ENCODE results near the gene CTNNAL1. TPM values are rescaled to one million over a fixed set of nuclear protein-coding genes. Genes with fewer than 3 reads are reported as not detected.
"Not testable (repeated sequence)": the region's sequence is repeated elsewhere in the genome, so short reads cannot be mapped to it uniquely, and the experiment has no call there.

CTNNAL1 gene
- total and polyA plus RNA-seq, 9 of the 15 experiments (the other 6 are each of a cell fraction or from before 2014, with no cell fraction given), result 23.2 to 78.0 (median 46.7) TPM

GRCh38 chr9:108900176-108900575 lies 113.1 kb downstream of the CTNNAL1 start:
- TF ChIP-seq RAD51 (IDR thresholded peaks at IDR 0.05; ENCODE audit: borderline replicate concordance, low read depth), result no peak
- TF ChIP-seq, protein P1, sequence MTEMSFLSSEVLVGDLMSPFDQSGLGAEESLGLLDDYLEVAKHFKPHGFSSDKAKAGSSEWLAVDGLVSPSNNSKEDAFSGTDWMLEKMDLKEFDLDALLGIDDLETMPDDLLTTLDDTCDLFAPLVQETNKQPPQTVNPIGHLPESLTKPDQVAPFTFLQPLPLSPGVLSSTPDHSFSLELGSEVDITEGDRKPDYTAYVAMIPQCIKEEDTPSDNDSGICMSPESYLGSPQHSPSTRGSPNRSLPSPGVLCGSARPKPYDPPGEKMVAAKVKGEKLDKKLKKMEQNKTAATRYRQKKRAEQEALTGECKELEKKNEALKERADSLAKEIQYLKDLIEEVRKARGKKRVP (CRISPR knock-in tag; IDR thresholded peaks at IDR 0.05), result no peak
- TF ChIP-seq ETS2 (tag; IDR thresholded peaks at IDR 0.05; ENCODE audit: borderline replicate concordance, poor library complexity, severe bottlenecking), result no peak
- no peak for TF ChIP-seq ZNF57 (CRISPR knock-in tag; IDR thresholded peaks at IDR 0.05)
- TF ChIP-seq TSC22D4 (tag; IDR thresholded peaks at IDR 0.05), result no peak
- no peak for TF ChIP-seq PTRF (tag; IDR thresholded peaks at IDR 0.05)
- TF ChIP-seq NONO (IDR thresholded peaks at IDR 0.05; ENCODE audit: low read depth in 2 of 2, low read length in 1 of 2), result no peak
- no peak for TF ChIP-seq MED1 (CRISPR knock-in tag; IDR thresholded peaks at IDR 0.05; ENCODE audit: borderline replicate concordance)
- no peak for TF ChIP-seq ARID1B (IDR thresholded peaks at IDR 0.05)
- TF ChIP-seq U2AF1 (optimal IDR thresholded peaks at IDR 0.05; ENCODE audit: low read depth, low read length), result no peak
- POLR2A ChIA-PET, result interaction anchor here (0.6 to 2.0 kb wide), 2 partner anchors 10 to 1503 kb away, joined by 3 to 8 read pairs; no protein-coding TSS in a partner anchor
- DNase-seq (ENCODE audit: extremely low read depth in 1 of 4, low spot score in 3 of 4) (no peak), FAIRE-seq (no peak), ATAC-seq (no peak)
- H4K20me1 ChIP-seq (replicated peaks; ENCODE audit: control insufficient read depth, insufficient read depth, low read length), result no peaks in the 10 kb centered on the region
- H3K9me3 ChIP-seq (replicated peaks; ENCODE audit: control insufficient read depth, insufficient read depth, low read depth, low read length), result no peaks in the 10 kb centered on the region
- no peaks in the 10 kb centered on the region for H3K27me3 ChIP-seq (ENCODE audit: control insufficient read depth in 2 of 2, insufficient read depth in 2 of 2, low read length in 2 of 2)
- no peak overlapping the region for H2AFZ ChIP-seq (ENCODE audit: low read depth, low read length)
- in situ Hi-C loops (cut with MboI), result no loop called here
- H3K27ac ChIP-seq (ENCODE audit: extremely low read depth, low read depth, low read length), result no peak overlapping the region
- no peak overlapping the region for H3K4me3 ChIP-seq
- H3K79me2 ChIP-seq (ENCODE audit: control insufficient read depth, insufficient read depth, low read length), result no peaks in the 10 kb centered on the region
- H3K36me3 ChIP-seq (ENCODE audit: control insufficient read depth, insufficient read depth, low read length), result peaks cover 88% of the 10 kb centered on the region
- peaks cover 0 to 12% of the 10 kb centered on the region in 2 experiments; a peak in 3 of 5 replicates for H3K4me1 ChIP-seq (replicated peaks in 1 of 2; ENCODE audit: control insufficient read depth in 2 of 2, insufficient read depth in 2 of 2, low read length in 2 of 2)
- H3K4me2 ChIP-seq (ENCODE audit: insufficient read depth, low read length), result no peak overlapping the region
- CTCF ChIA-PET (ENCODE audit: low intra/inter-chr PET ratio), result no interaction called here
- intact Hi-C loops (cut with micrococcal nuclease), result no loop called here
- no peak overlapping the region for H3K9ac ChIP-seq (ENCODE audit: insufficient read depth in 1 of 2, low read depth in 2 of 2, low read length in 2 of 2)
- 98% methylated on average over 5 of the region's 5 CpGs for WGBS (ENCODE audit: insufficient coverage, low coverage, missing lambda C conversion rate)
- BruUV-seq (replicated peaks), result no TSS peak
- no peaks in the 10 kb centered on the region for H3K9me1 ChIP-seq (ENCODE audit: control insufficient read depth, insufficient read depth, low read length)

DNA sequence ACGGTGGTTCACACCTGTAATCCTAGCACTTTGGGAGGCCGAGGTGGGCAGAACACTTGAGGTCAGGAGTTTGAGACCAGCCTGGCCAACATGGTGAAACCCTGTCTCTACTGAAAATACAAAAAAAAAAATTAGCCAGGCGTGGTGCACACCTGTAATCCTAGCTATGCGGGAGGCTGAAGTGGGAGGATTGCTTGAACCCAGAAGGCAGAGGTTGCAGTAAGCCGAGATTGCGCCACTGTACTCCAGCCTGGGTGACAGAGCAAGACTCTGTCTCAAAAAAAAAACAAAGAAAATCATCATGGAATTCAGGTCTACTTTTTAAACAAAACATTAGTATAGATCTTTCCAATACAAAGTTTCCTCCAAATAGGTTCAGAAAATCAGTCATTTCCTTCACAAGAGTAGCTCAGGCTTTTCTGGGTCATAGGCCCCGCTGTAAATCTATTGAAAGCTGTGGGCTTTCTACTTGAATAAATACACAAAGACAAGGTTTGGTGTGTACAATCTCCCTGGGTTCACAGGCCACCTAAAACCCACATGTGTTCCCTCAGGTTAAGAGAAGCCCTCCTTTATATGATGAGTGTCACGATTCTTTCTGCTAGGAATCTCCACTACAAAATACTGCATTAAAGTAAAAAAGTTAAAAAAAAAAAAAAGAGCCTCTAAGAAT lies 114.1 kb downstream of the CTNNAL1 start:
- intact Hi-C loops (cut with micrococcal nuclease); DNase-seq (ENCODE audit: extremely low read depth in 1 of 4, low spot score in 3 of 4); H3K4me3 ChIP-seq; H3K4me1 ChIP-seq (replicated peaks in 1 of 2; ENCODE audit: control insufficient read depth in 2 of 2, insufficient read depth in 2 of 2, low read length in 2 of 2); FAIRE-seq; H3K9me3 ChIP-seq (replicated peaks; ENCODE audit: control insufficient read depth, insufficient read depth, low read depth, low read length); ATAC-seq; H3K9ac ChIP-seq (ENCODE audit: insufficient read depth in 1 of 2, low read depth in 2 of 2, low read length in 2 of 2); CTCF ChIA-PET (ENCODE audit: low intra/inter-chr PET ratio); in situ Hi-C loops (cut with MboI); H3K79me2 ChIP-seq (ENCODE audit: control insufficient read depth, insufficient read depth, low read length); H3K4me2 ChIP-seq (ENCODE audit: insufficient read depth, low read length); H3K27me3 ChIP-seq (ENCODE audit: control insufficient read depth in 2 of 2, insufficient read depth in 2 of 2, low read length in 2 of 2); H2AFZ ChIP-seq (ENCODE audit: low read depth, low read length); BruUV-seq (replicated peaks); H3K9me1 ChIP-seq (ENCODE audit: control insufficient read depth, insufficient read depth, low read length); H4K20me1 ChIP-seq (replicated peaks; ENCODE audit: control insufficient read depth, insufficient read depth, low read length); H3K27ac ChIP-seq (ENCODE audit: extremely low read depth, low read depth, low read length): not testable (repeated sequence)
- POLR2A ChIA-PET, result interaction anchor here (0.6 to 2.0 kb wide), 3 partner anchors 9 to 1502 kb away, joined by 3 to 8 read pairs (median 3); no protein-coding TSS in a partner anchor
- 84% methylated on average over 8 of the region's 8 CpGs for WGBS (ENCODE audit: insufficient coverage, low coverage, missing lambda C conversion rate)
- peaks cover 91% of the 10 kb centered on the region for H3K36me3 ChIP-seq (ENCODE audit: control insufficient read depth, insufficient read depth, low read length)
